ENCODE measurements around the gene PIM1. TPM values are rescaled to one million over a fixed set of nuclear protein-coding genes. Genes with fewer than 3 reads are reported as not detected.

The PIM1 gene
- total RNA-seq, 4 donors from 2014 or later = 16.1 to 35.9 (median 22.6) TPM

DNA sequence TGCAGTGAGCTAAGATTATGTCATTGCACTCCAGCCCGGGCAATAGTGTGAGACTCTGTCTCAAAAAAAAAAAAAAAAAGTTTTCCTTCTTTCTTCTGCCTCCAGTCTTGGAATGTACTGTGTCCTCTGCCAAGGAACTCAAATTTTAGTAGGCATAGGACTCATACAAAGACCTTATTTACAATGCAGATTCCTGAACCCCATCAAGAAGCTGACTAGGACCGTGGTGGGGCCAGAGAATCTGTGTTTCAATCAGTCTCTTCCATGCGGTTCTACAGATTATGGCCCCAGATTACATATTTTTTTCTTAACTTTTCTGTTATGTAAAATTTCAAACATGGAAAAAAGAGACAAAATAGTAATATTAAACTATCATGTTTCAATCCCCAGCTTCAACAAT is 29.8 kb upstream of the PIM1 start:
- TF ChIP-seq, protein P1, sequence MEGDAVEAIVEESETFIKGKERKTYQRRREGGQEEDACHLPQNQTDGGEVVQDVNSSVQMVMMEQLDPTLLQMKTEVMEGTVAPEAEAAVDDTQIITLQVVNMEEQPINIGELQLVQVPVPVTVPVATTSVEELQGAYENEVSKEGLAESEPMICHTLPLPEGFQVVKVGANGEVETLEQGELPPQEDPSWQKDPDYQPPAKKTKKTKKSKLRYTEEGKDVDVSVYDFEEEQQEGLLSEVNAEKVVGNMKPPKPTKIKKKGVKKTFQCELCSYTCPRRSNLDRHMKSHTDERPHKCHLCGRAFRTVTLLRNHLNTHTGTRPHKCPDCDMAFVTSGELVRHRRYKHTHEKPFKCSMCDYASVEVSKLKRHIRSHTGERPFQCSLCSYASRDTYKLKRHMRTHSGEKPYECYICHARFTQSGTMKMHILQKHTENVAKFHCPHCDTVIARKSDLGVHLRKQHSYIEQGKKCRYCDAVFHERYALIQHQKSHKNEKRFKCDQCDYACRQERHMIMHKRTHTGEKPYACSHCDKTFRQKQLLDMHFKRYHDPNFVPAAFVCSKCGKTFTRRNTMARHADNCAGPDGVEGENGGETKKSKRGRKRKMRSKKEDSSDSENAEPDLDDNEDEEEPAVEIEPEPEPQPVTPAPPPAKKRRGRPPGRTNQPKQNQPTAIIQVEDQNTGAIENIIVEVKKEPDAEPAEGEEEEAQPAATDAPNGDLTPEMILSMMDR (IDR thresholded peaks at IDR 0.05; ENCODE audit: low read depth) = no peak

DNA sequence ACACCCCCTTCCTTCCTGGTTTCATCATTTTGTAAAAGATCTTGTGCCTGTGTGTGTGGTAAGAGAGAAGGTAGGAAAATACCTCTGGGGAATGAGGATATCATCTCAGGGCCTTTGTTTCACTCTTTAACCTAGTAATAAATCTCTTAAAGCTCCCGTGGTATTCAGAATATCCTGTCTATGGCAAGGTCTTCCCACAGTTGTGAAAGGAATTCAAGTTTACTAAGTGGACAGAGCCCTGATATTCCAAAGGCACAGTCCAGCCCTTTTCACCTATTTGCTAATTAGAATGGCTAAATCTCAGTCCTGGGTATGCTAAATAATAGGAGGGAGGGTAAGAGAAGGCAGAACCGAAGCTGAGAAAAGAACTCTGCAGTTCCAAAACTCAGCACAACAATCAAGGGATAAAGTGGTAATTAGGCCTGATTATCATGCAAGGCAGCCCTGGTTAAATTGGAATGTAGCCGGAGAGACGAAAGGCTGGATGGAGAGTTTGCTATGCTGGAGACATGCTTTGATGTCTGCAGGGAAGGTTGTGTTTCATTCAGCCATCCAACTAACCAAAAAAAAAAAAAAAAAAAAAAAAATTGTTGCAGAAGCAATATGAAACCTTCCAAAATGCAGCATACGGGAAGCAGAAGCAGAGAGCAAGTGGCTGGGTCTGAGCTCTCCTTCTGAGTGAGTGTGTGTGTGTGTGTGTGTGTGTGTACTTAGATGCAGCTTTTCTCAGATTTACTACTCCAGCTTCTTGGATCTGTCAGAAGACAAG is 28.5 kb upstream of the PIM1 start:
- TF ChIP-seq, protein P1 (IDR thresholded peaks at IDR 0.05; ENCODE audit: low read depth) = no peak

DNA sequence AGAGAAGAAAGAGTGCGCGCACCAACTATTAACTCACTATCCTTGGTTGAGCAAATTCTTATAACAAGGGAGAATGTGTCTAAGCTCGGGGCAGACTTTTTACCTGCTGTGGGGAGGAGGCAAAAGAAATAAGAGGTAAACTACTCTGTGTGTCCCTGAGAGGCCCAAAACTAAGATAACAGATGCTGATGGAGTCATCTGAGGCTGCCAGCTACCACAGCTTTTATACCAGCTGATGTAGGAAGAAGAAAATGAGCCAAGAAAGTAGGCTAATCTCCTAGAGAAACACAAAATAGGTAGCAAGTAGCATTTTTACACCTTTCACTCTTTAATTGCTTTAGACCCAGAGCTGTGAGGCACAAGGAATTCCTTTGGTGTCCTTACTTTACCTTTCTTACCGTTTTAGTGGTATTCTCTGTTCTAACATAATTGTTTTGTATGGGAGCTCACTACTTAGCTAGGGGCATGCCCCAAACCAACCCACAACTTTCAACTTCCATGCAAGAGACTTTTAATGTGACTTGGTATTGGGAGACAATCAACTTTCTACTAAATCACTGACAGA is 27.8 kb upstream of the PIM1 start:
- TF ChIP-seq, protein P1 (IDR thresholded peaks at IDR 0.05; ENCODE audit: low read depth) = no peak

DNA sequence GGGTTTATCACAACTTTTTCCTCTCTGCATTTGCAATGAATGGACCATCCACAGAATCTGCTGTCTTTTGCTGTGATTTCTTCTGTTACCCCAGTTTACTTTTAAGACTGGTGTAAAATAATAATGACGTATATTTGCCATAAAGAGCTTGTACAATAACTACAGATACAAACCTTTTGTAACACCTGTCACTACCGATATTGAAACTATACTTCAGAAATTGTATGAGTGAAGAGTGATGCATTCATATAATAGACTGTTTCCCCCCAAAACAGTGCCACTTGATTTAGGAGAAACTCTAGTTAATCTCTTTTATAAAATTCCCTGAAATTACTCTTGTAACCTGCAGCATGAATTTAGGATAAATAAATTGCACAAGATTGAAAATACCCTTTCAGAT is 26.4 kb upstream of the PIM1 start:
- TF ChIP-seq, protein P1 (IDR thresholded peaks at IDR 0.05; ENCODE audit: low read depth) = no peak

DNA sequence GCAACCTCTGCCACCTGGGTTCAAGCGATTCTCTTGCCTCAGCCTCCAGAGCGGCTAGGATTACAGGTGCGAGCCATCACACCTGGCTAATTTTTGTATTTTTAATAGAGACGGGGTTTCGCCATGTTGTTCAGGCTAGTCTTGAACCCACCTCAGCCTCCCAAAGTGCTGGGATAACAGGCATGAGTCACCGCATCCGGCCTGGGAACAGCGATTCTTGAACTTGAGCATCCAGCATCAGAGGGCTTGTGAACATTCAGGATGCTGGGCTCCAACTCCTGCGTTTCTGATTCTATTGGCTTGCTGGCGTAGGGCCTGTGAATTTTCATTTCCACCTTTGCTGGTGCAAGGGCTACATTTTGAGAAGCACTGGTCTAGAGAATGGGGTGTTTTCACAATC is 24.5 kb upstream of the PIM1 start:
- TF ChIP-seq, protein P1 (IDR thresholded peaks at IDR 0.05; ENCODE audit: low read depth) = no peak

DNA sequence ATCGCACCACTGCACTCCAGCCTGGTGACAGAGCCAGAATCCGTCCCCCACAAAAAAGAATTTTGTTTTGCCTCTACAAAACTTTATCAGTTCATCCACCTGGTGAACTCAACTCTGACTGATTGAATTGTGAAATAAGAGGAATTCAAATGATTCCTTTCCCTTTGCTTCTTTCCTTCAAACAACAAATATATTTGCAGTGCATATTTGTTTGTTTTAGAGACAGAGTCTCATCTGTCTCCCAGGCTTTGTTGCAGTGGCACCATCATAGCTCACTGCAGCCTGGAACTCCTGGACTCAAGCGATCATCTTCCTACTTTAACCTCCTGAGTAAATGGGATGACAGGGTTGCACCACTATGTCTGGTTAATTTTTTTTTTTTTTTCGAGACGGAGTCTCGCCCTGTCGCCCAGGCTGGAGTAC is 23.2 kb upstream of the PIM1 start:
- TF ChIP-seq, protein P1 (IDR thresholded peaks at IDR 0.05; ENCODE audit: low read depth) = no peak

DNA sequence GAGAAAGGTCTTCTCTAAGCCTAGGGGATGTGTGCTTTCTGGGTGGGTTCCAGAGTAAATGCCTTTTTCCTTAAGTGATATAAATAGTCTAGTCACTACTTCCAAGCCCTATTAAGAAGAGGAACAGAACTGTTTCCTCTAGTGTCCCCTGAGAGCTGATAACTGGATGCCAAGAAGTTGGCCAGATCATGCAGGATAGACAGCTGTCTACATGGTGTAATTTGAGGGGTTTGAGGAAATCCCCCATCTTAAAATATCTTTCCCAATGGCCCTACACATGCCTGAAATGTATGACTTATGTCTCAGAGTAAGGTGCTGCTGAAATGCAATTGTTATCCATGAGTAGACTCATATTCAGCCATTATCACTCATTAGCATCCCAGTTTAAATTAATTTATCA is 20.2 kb upstream of the PIM1 start:
- TF ChIP-seq, protein P1 (IDR thresholded peaks at IDR 0.05; ENCODE audit: low read depth) = no peak

All from subcutaneous adipose tissue (tissue), 4 donors.